Ascending aorta (tissue), 2 donors: Measurements from ENCODE around the gene SPP1. TPM values are rescaled to one million over a fixed set of nuclear protein-coding genes. Genes with fewer than 3 reads are reported as not detected.

Experiments used
- DNase-seq, 2 donors: peaks; one replicate each; pipeline ENCODE4 v3.0.0-alpha.2; 2019; ENCODE audit warnings: low spot score in 2 of 2
- H3K27ac ChIP-seq, 2 donors: fragments of 200-600 bp; sonication (generic); one replicate each; pipeline ENCODE4 v1.5.1; 2016 to 2017; ENCODE audit warnings: mild to moderate bottlenecking in 1 of 2
- H3K27me3 ChIP-seq: fragments of 200-600 bp; sonication (generic); one replicate; pipeline ENCODE4 v1.5.1; 2017
- H3K36me3 ChIP-seq, 2 donors: fragments of 200-600 bp; sonication (generic); one replicate each; pipeline ENCODE4 v1.5.1; 2016
- H3K4me1 ChIP-seq, 2 donors: fragments of 200-600 bp; sonication (generic); one replicate each; pipeline ENCODE4 v1.5.1; 2016 to 2017; ENCODE audit warnings: mild to moderate bottlenecking in 1 of 2
- H3K4me3 ChIP-seq, 2 donors: fragments of 200-600 bp; sonication (generic); one replicate each; pipeline ENCODE4 v1.5.1; 2016 to 2017; ENCODE audit warnings: mild to moderate bottlenecking in 1 of 2
- H3K9me3 ChIP-seq, 2 donors: fragments of 200-600 bp; sonication (generic); one replicate each; pipeline ENCODE4 v1.5.1; 2016
- CTCF ChIP-seq, 3 experiments: fragments of 200-600 bp in 2 of 3; fragments of 450-650 bp in 1 of 3; sonication (generic) in 2 of 3; IDR thresholded peaks; one replicate each; pipeline ENCODE4 v1.5.1; 2016 to 2019; ENCODE audit warnings: antibody characterized with exemption in 3 of 3, mild to moderate bottlenecking in 1 of 3, moderate library complexity in 1 of 3
- intact Hi-C: fragments of 100-400 bp; cut with DNase I; formaldehyde crosslinking; loops from one replicate; pipeline ENCODE4 v1.15.1; 2023
- total RNA-seq: library from RNA; depleted of rRNA; stranded (reverse); fragments of >200 nt; gene quantifications from one replicate; pipeline ENCODE4 v1.1.0, GENCODE V29; 2016

SPP1 gene
- 0.75 TPM for total RNA-seq

- H3K36me3 ChIP-seq: no peaks in the 10 kb centered on the region
- H3K27me3 ChIP-seq: no peaks in the 10 kb centered on the region
- H3K27ac ChIP-seq: no peak within 1 kb of the TSS
- no peak for TF ChIP-seq CTCF (IDR thresholded peaks at IDR 0.05)
- DNase-seq: no peak
- no peaks in the 10 kb centered on the region for H3K9me3 ChIP-seq
- intact Hi-C loops: loop anchor here (10.0 kb wide), 1 partner anchor 301 kb away; no protein-coding TSS in a partner anchor
- no peaks in the 10 kb centered on the region for H3K4me1 ChIP-seq
- no peak within 1 kb of the TSS for H3K4me3 ChIP-seq
Observed at GRCh38 chr4:87975466-87975865, at the start of gene SPP1. TSS of gene SPP1 (plus strand) at chr4:87975714. CDS start at chr4:87976896, 1,182 bp downstream.

DNA sequence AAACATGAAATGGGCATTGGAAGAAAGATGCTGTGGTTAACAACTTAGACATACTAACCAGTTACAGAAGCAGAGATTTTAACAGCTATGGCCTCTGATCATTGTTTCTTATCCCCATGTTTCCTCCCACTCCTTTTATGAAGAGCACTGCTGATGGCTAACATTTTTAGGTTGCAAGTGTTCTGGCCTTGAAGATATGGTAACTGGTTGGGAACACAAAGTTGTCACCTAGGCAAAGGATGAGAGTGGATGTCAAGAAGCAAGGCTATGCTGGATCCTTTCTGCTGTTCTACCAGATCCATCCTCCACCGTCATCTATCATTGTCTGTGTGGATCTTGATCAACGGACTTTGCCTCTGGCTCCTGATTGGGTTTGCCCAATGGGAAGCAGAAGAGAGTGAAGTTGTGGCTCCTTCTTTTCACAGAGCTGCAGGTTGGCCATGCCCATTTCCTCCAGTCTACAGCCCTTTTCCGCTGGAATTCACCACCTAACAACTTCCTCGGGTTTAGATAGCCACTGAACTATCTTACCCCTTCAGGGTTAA is 48.9 kb upstream of the SPP1 start:
- intact Hi-C loops: loop anchor here (1.0 kb wide), 1 partner anchor 12 kb away; no protein-coding TSS in a partner anchor
- no peak for DNase-seq
- no peak for TF ChIP-seq CTCF (IDR thresholded peaks at IDR 0.05)
- no peaks in the 10 kb centered on the region for H3K36me3 ChIP-seq
- no peaks in the 10 kb centered on the region for H3K27me3 ChIP-seq
- no peaks in the 10 kb centered on the region for H3K9me3 ChIP-seq
- H3K27ac ChIP-seq: no peak overlapping the region
- no peaks in the 10 kb centered on the region for H3K4me1 ChIP-seq
- H3K4me3 ChIP-seq: no peak overlapping the region

- H3K4me3 ChIP-seq: no peak overlapping the region
- no peak for DNase-seq
- H3K27me3 ChIP-seq: no peaks in the 10 kb centered on the region
- H3K4me1 ChIP-seq: no peaks in the 10 kb centered on the region
- no peak for TF ChIP-seq CTCF (IDR thresholded peaks at IDR 0.05)
- intact Hi-C loops: no loop called here
- H3K27ac ChIP-seq: no peak overlapping the region
- H3K36me3 ChIP-seq: no peaks in the 10 kb centered on the region
- peaks cover 0 to 9% of the 10 kb centered on the region in 2 donors for H3K9me3 ChIP-seq
Observed at GRCh38 chr4:87930629-87931028, 44.9 kb upstream of the SPP1 start.

DNA sequence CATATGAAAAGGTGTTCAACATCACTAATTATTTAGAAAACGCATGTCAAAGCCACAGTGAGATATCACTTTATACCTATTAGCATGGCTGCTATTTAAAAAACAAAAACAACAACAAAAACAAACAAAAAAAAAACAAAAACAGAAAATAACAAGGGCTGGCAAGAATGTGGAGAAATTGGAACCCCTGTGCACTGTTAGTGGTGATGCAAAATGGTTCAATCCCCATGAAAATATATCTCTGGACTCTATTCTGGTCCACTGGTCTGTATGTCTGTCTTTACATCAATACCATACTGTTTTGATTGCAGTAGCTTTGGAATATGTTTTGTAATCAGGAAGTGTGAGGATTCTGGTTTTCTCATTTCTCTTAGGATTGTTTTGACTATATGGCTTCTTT is 43.6 kb upstream of the SPP1 start:
- intact Hi-C loops: no loop called here
- H3K4me1 ChIP-seq: no peaks in the 10 kb centered on the region
- no peak overlapping the region for H3K27ac ChIP-seq
- no peak for TF ChIP-seq CTCF (IDR thresholded peaks at IDR 0.05)
- no peaks in the 10 kb centered on the region for H3K27me3 ChIP-seq
- H3K9me3 ChIP-seq: peaks cover 0 to 9% of the 10 kb centered on the region in 2 donors
- H3K36me3 ChIP-seq: no peaks in the 10 kb centered on the region
- no peak overlapping the region for H3K4me3 ChIP-seq
- no peak for DNase-seq

- no peak for TF ChIP-seq CTCF (IDR thresholded peaks at IDR 0.05)
- Histone ChIP-seq H3K4me1 (no peaks in the 10 kb centered on the region), H3K27ac (no peak overlapping the region), H3K27me3 (no peaks in the 10 kb centered on the region), H3K4me3 (no peak overlapping the region), H3K9me3 (peaks cover 0 to 9% of the 10 kb centered on the region in 2 donors), H3K36me3 (no peaks in the 10 kb centered on the region)
- intact Hi-C loops: no loop called here
- DNase-seq: no peak
Observed at GRCh38 chr4:87932718-87933141, 42.8 kb upstream of the SPP1 start.

- Histone ChIP-seq H3K36me3 (no peaks in the 10 kb centered on the region), H3K27ac (no peak overlapping the region), H3K4me3 (no peak overlapping the region), H3K9me3 (peaks cover 0 to 9% of the 10 kb centered on the region in 2 donors), H3K27me3 (no peaks in the 10 kb centered on the region), H3K4me1 (no peaks in the 10 kb centered on the region)
- no peak for TF ChIP-seq CTCF (IDR thresholded peaks at IDR 0.05)
- DNase-seq: no peak
- intact Hi-C loops: no loop called here
Observed at GRCh38 chr4:87933337-87933736, 42.2 kb upstream of the SPP1 start.
